HPDE6-E6E7 (cell line): ENCODE data around the gene VPS39.
A peak's percentile ranks its signal among the peaks of the same experiment; 100 is the strongest.
"Not testable (repeated sequence)": the region's sequence is repeated elsewhere in the genome, so short reads cannot be mapped to it uniquely, and the experiment has no call there.

ENCODE experiments used
- DNase-seq: peaks from one replicate; pipeline ENCODE4 v3.0.0; 2011; ENCODE audit warnings: missing footprints; ENCODE audit errors: extremely low spot score

VPS39 gene, protein sequence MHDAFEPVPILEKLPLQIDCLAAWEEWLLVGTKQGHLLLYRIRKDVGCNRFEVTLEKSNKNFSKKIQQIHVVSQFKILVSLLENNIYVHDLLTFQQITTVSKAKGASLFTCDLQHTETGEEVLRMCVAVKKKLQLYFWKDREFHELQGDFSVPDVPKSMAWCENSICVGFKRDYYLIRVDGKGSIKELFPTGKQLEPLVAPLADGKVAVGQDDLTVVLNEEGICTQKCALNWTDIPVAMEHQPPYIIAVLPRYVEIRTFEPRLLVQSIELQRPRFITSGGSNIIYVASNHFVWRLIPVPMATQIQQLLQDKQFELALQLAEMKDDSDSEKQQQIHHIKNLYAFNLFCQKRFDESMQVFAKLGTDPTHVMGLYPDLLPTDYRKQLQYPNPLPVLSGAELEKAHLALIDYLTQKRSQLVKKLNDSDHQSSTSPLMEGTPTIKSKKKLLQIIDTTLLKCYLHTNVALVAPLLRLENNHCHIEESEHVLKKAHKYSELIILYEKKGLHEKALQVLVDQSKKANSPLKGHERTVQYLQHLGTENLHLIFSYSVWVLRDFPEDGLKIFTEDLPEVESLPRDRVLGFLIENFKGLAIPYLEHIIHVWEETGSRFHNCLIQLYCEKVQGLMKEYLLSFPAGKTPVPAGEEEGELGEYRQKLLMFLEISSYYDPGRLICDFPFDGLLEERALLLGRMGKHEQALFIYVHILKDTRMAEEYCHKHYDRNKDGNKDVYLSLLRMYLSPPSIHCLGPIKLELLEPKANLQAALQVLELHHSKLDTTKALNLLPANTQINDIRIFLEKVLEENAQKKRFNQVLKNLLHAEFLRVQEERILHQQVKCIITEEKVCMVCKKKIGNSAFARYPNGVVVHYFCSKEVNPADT

DNA sequence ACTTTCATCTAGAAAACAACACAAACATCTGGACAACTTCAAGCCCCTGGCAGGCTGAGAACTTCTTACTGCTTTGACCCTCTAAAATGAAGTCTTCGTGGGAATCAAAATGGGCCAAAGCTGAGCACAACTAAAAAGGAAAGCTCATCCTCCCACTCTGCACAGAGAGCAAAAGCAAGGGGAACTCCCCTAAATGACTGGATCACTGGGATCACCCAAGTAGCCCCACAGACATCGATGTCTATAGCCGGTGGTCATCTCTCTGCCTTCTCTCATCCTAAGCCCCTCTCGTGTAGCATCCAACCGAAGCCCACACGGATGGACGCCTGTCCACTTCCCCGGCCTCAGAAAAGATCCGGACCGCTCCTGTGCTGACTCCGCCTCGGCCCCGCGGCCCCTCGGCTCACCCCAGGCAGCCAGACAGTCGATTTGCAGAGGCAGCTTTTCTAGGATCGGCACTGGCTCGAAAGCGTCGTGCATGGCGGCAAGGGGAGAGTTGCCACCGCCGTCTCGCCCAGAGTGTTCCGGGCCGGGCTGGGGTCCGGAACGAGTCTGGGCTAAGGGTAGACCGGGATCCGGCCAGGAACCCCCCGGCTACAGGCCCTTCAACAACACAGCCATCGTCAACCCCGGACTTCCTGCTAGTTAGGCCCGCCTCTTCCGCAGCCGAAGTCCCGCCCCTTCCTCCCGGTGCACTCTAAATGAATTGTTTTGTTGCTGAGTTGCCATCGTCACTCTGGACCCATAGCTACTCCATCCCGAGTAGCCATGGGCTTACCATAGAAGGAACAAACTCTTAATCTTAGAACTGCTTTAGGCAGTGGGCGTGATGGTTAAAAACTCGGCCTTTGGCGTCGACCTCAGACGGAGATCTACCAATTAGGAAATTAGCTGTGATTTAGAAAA lies at the start of gene VPS39:
VPS39 (minus strand) TSS at position 631 of the 906 bp plus-strand sequence; CDS start at position 480, 151 bp downstream.
- peak; percentile 76 for DNase-seq

GRCh38 chr15:42253300-42253699 lies 45.2 kb upstream of the VPS39 start:
- no peak for DNase-seq

DNA sequence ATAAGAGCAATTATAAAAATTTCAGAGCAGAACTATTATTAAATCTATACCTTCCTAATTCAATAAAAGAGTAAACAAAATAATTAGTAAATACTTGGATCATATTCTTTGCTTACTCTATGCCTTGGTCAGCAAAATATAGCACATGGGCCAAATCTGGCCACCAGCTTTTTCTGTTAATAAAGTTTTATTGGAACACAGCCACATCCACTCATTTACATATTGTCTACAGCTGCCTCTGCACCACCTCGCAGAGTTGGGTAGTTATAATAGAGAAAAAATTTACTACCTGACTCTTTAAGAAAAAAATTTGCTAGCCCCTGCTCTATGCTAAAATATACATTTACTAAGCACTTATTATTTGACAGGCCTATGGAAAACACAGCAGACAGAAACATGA lies 32.7 kb upstream of the VPS39 start:
- DNase-seq: no peak

DNA sequence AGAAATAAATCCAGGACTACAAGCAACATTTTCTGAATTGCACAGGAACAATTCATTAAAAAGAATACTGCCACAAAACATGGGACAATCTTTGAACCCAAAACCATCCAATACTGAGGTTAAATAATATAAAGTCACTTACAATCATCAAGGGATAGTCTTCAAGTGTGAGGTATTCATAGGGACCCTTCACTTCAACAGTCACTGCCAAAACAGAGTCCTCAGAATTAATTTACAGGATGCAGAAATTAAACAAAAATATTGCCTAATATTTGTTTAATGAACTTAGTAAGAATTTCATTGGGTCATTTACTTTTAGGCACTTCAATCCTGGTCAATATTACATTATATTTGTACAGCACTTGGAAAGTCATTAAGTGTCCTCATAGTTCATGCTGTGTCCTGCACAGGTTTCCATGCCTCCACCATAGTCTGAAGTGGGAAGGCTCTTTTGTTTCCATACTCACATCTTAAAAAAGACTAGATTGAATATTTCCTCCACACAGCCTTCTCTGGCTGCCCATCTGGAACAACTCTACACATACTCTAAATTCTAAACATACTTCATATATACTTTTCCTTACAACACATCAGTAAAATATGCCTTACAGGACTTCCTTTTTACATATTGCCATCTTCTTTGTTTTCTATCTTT lies 31.6 kb upstream of the VPS39 start:
- no peak for DNase-seq

DNA sequence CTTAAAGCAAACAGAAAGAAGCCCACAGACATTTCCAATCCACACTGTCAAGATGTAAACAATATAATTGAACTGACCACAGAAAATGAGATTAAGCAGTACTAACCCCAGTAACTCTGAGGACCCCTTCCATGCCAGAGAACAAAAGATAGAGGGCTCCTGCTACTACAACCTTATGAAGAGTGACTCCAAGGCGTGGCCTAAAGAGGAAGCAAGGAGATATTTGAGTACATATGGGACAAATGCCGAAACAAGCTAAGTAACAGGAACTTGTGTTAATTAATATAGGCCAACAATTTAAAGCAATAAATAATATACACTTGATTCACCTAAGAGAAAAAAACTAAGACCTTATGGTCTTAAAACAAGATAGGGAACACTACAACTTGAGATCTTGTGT lies 25.0 kb upstream of the VPS39 start:
- no peak for DNase-seq

GRCh38 chr15:42232606-42233005 lies 24.5 kb upstream of the VPS39 start:
- no peak for DNase-seq

DNA sequence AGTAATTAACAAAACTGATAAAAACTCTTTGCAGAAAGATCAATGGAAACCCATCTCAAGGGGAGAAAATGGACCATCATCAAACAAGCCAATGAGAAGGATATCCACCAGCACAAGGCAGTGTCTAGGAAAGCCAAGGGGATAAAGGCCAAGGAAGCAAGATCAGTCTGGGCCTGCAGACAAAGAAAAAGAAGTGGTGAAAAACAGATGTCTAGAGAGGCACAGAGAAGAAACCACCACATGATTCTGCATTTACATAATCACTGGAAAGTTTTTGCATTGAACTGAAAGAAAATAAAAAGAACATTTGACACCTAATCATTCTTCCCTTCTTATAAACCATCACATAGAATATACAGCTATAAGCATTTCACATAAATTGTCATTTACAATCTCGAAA lies 23.0 kb upstream of the VPS39 start:
- DNase-seq: no peak

GRCh38 chr15:42228981-42229380 lies 20.9 kb upstream of the VPS39 start:
- not testable (repeated sequence) for DNase-seq

- DNase-seq: no peak
Observed at GRCh38 chr15:42228036-42228435, 19.9 kb upstream of the VPS39 start.

DNA sequence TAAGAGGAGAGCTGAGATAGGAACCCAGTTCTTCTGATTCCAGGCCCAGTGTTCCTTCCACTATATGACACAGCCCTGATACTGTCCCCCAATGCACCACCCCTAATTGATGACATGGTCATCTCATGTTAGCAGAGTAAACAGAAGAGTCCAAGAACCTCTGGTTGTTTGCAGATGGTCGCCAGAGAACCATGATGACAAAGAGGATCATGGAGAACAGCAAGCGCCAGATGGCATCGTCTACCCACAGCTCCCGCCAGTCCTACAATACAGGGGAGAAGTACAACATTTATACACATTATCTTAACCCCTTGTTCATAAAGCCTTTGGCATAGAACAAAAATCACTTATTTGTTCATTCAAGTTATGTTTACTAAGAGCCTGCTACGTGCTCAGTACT lies 18.5 kb upstream of the VPS39 start:
- no peak for DNase-seq

DNA sequence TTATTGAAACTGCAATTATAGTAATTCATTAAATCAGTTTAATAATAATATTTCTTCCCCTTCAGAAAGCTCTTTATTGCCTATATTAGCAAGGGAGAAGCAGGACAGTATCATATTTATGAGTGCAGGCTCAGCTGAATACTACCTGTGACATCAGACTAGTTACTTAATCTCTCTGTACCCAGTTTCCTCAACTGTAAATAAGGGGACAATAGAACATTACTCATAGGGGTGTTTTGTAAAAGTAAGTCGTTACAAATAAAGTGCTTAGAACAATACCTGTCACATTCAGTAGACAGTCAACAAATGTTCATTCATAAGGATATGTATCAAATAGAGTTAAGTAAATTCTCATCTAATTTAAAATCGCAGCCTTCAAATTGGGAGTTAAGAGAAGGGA lies 12.1 kb upstream of the VPS39 start:
- no peak for DNase-seq

- DNase-seq: no peak
Observed at GRCh38 chr15:42218953-42219592, 11.0 kb upstream of the VPS39 start.

DNA sequence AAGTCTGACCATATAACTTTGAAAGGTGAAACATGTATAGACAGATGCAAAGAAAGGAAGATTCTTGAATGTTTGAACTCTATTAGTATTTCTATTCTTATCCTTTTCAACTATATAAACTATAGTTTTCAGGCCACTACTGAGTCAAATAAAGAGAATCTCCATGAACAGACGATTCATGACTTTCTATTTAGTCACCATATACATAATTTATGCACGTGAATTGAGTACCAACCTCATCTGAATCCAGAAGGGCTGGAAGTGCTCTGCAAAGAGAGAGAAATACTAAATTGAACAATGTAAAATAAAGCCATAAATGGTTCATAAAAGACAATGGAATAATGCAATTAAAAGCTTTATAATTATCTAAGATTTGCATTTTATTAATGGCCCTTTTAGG lies 9.5 kb upstream of the VPS39 start:
- DNase-seq: no peak

GRCh38 chr15:42215913-42216829 lies 8.1 kb upstream of the VPS39 start:
- no peak for DNase-seq

DNA sequence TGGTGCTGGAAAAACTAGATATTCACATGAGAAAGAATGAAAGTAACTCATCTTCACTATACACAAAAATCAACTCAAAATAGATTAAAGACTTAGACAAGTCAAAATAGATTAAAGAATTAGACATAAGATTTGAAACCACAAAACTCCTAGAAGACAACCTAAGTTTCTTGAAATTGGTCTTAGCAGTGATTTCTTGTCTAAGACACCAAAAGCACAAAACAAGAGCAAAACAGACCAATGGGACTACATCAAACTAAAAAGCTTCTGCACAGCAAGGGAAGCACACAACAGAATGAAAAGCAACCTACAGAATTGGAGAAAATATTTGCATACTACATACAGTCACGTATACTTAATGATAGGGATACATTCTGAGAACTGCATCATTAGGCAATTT lies 6.5 kb upstream of the VPS39 start:
- no peak for DNase-seq

GRCh38 chr15:42213511-42213910 lies 5.4 kb upstream of the VPS39 start:
- DNase-seq: no peak

DNA sequence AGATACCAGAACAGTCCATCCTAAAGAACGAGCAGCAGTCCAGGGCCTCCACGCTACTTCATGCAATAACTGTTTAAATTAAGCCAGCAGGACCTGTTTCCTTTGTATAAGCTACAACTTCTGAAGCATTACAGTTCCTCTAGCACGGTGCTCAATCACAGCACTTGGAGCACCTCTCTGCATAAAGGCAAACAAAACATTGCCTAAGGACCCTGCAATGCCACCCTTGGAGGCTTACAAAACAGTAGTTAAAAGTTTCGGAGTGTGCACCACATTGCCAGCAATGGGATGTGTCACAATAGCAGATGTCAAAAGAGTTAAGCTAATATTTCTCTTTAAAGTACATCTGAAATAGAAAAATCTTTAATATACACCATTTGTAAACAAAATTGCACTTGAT lies 2.6 kb upstream of the VPS39 start:
- DNase-seq: no peak

DNA sequence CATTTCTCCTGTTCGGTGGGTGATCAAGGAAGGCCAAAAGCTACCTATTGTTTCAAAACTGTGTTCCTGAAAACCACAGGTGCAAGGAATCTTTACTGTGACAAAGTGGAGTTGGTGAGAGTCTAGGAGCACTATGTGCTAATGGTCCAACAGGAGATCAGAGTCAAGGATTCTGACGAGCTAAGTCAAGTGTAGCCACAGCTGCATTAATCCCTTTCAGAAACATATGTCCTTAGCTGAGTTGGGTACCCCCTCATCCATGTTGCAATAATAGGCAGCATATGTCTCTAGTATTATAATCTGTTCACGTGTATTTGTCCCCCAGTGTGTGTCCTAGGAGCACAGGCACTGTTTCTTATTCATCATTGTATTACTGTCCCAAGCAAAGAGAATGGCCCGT lies 1.7 kb downstream of the VPS39 start:
- DNase-seq: no peak

GRCh38 chr15:42203891-42204290 lies 4.2 kb downstream of the VPS39 start:
- DNase-seq: no peak

- DNase-seq: no peak
Observed at GRCh38 chr15:42202653-42203052, 5.5 kb downstream of the VPS39 start.
